ENCODE results near the gene NASP. TPM values are rescaled to one million over a fixed set of nuclear protein-coding genes. Genes with fewer than 3 reads are reported as not detected.
A peak's percentile ranks its signal among the peaks of the same experiment; 100 is the strongest.

Gene NASP
- polyA plus RNA-seq, 1 of the 3 experiments (the other 2 are of a cell fraction) = 152 TPM

- TF ChIP-seq FOSL2 (IDR thresholded peaks at IDR 0.05; ENCODE audit: borderline replicate concordance, low read depth) (no peak), EP300 (IDR thresholded peaks at IDR 0.05; ENCODE audit: borderline replicate concordance in 1 of 2, low read depth in 1 of 2, low read length in 1 of 2) (no peak), MXI1 (IDR thresholded peaks at IDR 0.05; ENCODE audit: low read depth, low read length) (peak; percentile 24; the same call in 1 of the 2 replicates)
Observed at GRCh38 chr1:45584351-45585109, 689 bp downstream of the NASP start (continued).

- Histone ChIP-seq H3K27me3 (ENCODE audit: insufficient read depth) (no peaks in the 10 kb centered on the region), H3K27ac (ENCODE audit: low read depth in 2 of 2, low read length in 1 of 2) (peak overlapping the region; percentile 66 to 90), H3K9me3 (no peaks in the 10 kb centered on the region), H3K79me2 (ENCODE audit: insufficient read depth) (peaks cover 59% of the 10 kb centered on the region), H3K9me2 (no peaks in the 10 kb centered on the region), H3K4me3 (ENCODE audit: low read depth in 2 of 2, low read length in 1 of 2) (peak overlapping the region; percentile 76 to 97), H3K4me1 (ENCODE audit: control insufficient read depth in 1 of 2, insufficient read depth in 2 of 2, low read depth in 1 of 2, low read length in 1 of 2) (peaks cover 5 to 9% of the 10 kb centered on the region in 2 experiments; a peak in 3 of 4 replicates), H2AFZ (ENCODE audit: low read depth) (no peak overlapping the region), H3K9ac (peak overlapping the region; percentile 96), H3K36me3 (replicated peaks in 1 of 2; ENCODE audit: control insufficient read depth in 1 of 2, insufficient read depth in 2 of 2, low read length in 1 of 2) (no peaks in the 10 kb centered on the region), H4K20me1 (ENCODE audit: insufficient read depth) (peaks cover 53% of the 10 kb centered on the region), H3F3A (replicated peaks; ENCODE audit: insufficient read depth) (peaks cover 8% of the 10 kb centered on the region), H3K4me2 (peak overlapping the region; percentile 96)
- 13% methylated on average over 5 of the region's 5 CpGs for WGBS (ENCODE audit: low lambda C conversion rate)
- DNase-seq = no peak
- TF ChIP-seq SIN3A (IDR thresholded peaks at IDR 0.05; ENCODE audit: borderline replicate concordance, low read depth, low read length) (no peak), FOXM1 (IDR thresholded peaks at IDR 0.05; ENCODE audit: low read depth) (no peak), CTCF (IDR thresholded peaks at IDR 0.05) (no peak), MXI1 (IDR thresholded peaks at IDR 0.05; ENCODE audit: low read depth, low read length) (peak; percentile 51; the same call in 1 of the 2 replicates), REST (IDR thresholded peaks at IDR 0.05; ENCODE audit: low read depth, low read length) (no peak), TCF12 (IDR thresholded peaks at IDR 0.05) (no peak)
- POLR2A ChIA-PET = interaction anchor here (1.3 to 4.7 kb wide), 4 partner anchors 34 to 245 kb away, joined by 4 to 32 read pairs (median 14); partner anchors contain the start of genes AKR1A1, GPBP1L1, PRDX1 and TOE1
- CTCF ChIA-PET = interaction anchor here (0.8 kb wide), 1 partner anchor 14 kb away, joined by 3 read pairs; no protein-coding TSS in a partner anchor
Observed at GRCh38 chr1:45585110-45585426, 1.2 kb downstream of the NASP start.
